Pancreas (tissue), 10 donors: Measurements from ENCODE around the gene A2M. TPM values are rescaled to one million over a fixed set of nuclear protein-coding genes. Genes with fewer than 3 reads are reported as not detected.

ENCODE experiments used
- ATAC-seq, 4 donors: fragments of 200-7000 bp; cut with Tn5 transposase; one replicate each; pipeline versions ENCODE4 v1.8.0 to v1.9.1; 2020; ENCODE audit warnings: mild to moderate bottlenecking in 4 of 4, moderate library complexity in 4 of 4
- DNase-seq, 6 donors: peaks; one replicate each; pipeline ENCODE4 v3.0.0-alpha.2; 2020
- FAIRE-seq: peaks from 2 replicates; lab custom pipeline; 2012; peaks lifted over from hg19 to GRCh38; lab: Jason Lieb, UNC
- H3K27ac ChIP-seq, 4 donors: fragments of 200-600 bp; sonication (generic); 1 replicate in 3 of 4; 2 replicates in 1 of 4; pipeline versions ENCODE4 v1.5.0 to v1.8.0; 2020
- H3K27me3 ChIP-seq, 4 donors: fragments of 200-600 bp; one replicate each; pipeline ENCODE4 v1.8.0; 2021
- H3K36me3 ChIP-seq, 3 donors: fragments of 200-600 bp; sonication (generic) in 1 of 3; one replicate each; pipeline versions ENCODE4 v1.5.0 to v1.8.0; 2020 to 2021
- H3K4me1 ChIP-seq, 3 donors: fragments of 200-600 bp; one replicate each; pipeline ENCODE4 v1.8.0; 2021
- H3K4me3 ChIP-seq, 4 donors: fragments of 200-600 bp; sonication (generic) in 2 of 4; one replicate each; pipeline versions ENCODE4 v1.5.0 to v1.8.0; 2020 to 2021
- H3K9me3 ChIP-seq, 4 donors: fragments of 200-600 bp; one replicate each; pipeline ENCODE4 v1.8.0; 2021
- WGBS, 2 donors: extraction: QIAGEN DNeasy Blood & Tissue Kit; methylation state at CpG; one replicate each; pipeline ENCODE4 v1.1.7; 2013; 5-methylcytosine and 5-hydroxymethylcytosine counted together
- intact Hi-C, 3 donors: fragments of 100-400 bp; cut with DNase I; formaldehyde crosslinking; loops; one replicate each; pipeline versions ENCODE4 v1.11.1 to v1.14.2; 2022
- polyA plus RNA-seq, 2 donors: library from polyadenylated mRNA; stranded (reverse); fragments of 200-250 nt; gene quantifications; one replicate each; pipeline ENCODE4 v1.2.3, GENCODE V29; 2013
- total RNA-seq, 6 donors: library from RNA; stranded (reverse); fragmentation: NEBNext Ultra II Directional in 4 of 6; extraction: Animal tissue kit (Norgen Biotek cat#: 25700) in 4 of 6; gene quantifications; one replicate each; pipeline versions ENCODE4 v1.2.1 to v1.2.4, GENCODE V29; 2021 to 2023
- TF ChIP-seq, protein P1 (sequence below), 4 donors: fragments of 200-600 bp; sonication (generic) in 3 of 4; IDR thresholded peaks; one replicate each; pipeline versions ENCODE4 v1.5.0 to v1.8.0; 2021; ENCODE audit warnings: antibody characterized with exemption in 4 of 4
- donor health status: healthy with polysubstance abuse.
- donor health status: DM: no; HTN: no; CAD: no; lungs with moderate emphysema.
- donor health status: DM: no; HTN: no; CAD: no.
- donor health status: control.
- donor health status: control.
- donor health status: Bipolar disorder and iron deficiency.
- donor health status: DM: yes; HTN: yes; CAD: no.
- donor health status: DM: no; HTN: no; CAD: no.
- donor health status: DM: no; HTN: no; CAD: no.
- donor health status: DM: yes; HTN: yes; CAD: no.

Gene A2M
- total and polyA plus RNA-seq, 8 donors = 22.8 to 275 (median 62.4) TPM

DNA sequence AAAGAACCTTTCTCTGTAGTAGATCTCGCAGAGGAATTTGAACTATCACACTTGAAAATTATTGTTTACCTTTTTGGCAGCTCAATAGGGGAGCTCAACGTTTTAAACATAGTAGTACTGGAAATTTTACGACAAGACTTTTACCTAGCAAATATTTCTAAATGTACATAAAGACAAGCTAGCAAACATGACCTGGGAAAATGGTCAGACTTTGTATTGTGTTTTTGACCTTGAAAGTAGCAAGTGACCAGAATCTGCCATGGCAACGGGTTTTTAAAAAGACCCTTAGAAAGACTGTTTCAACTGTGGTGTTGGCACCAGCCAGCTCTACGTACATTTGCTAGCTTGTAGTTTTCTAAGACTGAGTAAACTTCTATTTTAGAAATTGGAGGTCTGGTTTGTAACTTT lies 20.2 kb upstream of the A2M start:
- intact Hi-C loops = no loop called here
- ATAC-seq = peak in 2 of 4 donors; percentile 43 to 57
- H3K9me3 ChIP-seq = no peaks in the 10 kb centered on the region
- no peaks in the 10 kb centered on the region for H3K36me3 ChIP-seq
- 23 to 26% methylated on average over 5 of the region's 5 CpGs for WGBS, 2 donors
- FAIRE-seq = no peak
- H3K27me3 ChIP-seq = no peaks in the 10 kb centered on the region
- H3K4me3 ChIP-seq = no peak overlapping the region
- TF ChIP-seq, protein P1, sequence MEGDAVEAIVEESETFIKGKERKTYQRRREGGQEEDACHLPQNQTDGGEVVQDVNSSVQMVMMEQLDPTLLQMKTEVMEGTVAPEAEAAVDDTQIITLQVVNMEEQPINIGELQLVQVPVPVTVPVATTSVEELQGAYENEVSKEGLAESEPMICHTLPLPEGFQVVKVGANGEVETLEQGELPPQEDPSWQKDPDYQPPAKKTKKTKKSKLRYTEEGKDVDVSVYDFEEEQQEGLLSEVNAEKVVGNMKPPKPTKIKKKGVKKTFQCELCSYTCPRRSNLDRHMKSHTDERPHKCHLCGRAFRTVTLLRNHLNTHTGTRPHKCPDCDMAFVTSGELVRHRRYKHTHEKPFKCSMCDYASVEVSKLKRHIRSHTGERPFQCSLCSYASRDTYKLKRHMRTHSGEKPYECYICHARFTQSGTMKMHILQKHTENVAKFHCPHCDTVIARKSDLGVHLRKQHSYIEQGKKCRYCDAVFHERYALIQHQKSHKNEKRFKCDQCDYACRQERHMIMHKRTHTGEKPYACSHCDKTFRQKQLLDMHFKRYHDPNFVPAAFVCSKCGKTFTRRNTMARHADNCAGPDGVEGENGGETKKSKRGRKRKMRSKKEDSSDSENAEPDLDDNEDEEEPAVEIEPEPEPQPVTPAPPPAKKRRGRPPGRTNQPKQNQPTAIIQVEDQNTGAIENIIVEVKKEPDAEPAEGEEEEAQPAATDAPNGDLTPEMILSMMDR (IDR thresholded peaks at IDR 0.05) = no peak
- H3K4me1 ChIP-seq = peaks cover 0 to 14% (median 13%) of the 10 kb centered on the region in 3 donors
- no peak overlapping the region for H3K27ac ChIP-seq
- DNase-seq = no peak

DNA sequence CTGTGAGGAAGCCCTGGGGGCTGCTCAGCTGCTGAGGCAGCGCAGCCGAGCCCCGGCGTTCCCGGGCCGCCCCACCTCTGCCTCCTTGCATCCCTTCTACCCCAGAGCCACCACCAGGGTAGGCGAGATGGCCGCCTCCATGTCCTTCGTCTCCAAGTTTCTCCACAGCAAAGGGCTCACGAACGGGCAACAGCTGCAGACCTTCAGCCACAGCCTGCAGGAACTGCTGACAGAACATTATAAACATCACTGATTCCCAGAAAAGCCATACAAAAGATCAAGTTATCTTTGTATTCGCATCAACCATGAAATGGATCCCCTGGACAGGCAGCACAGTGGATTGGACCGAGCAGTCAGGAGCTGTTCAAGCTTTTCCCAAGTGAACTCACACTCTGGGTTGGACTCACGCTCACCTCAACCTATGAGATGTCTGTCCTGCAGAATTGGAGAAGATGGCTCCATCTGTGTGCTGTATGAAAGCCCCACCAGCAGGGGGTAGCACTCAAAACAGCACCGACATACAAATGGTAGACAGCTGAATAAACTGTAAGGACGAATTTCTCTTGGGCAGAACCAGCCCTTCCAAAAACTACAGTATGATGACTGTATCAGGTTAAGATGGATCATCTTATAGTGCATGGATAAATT lies 19.4 kb upstream of the A2M start:
- Histone ChIP-seq H3K27me3 (no peaks in the 10 kb centered on the region), H3K9me3 (no peaks in the 10 kb centered on the region), H3K36me3 (no peaks in the 10 kb centered on the region), H3K4me3 (no peak overlapping the region), H3K27ac (no peak overlapping the region), H3K4me1 (peaks cover 0 to 14% (median 13%) of the 10 kb centered on the region in 3 donors)
- TF ChIP-seq, protein P1 (IDR thresholded peaks at IDR 0.05) = no peak
- DNase-seq (peak in 1 of 6 donors; percentile 37), ATAC-seq (peak in 3 of 4 donors; percentile 41 to 65 (median 49)), FAIRE-seq (no peak)
- 88 to 90% methylated on average over 16 of the region's 16 CpGs for WGBS, 2 donors
- intact Hi-C loops = no loop called here

DNA sequence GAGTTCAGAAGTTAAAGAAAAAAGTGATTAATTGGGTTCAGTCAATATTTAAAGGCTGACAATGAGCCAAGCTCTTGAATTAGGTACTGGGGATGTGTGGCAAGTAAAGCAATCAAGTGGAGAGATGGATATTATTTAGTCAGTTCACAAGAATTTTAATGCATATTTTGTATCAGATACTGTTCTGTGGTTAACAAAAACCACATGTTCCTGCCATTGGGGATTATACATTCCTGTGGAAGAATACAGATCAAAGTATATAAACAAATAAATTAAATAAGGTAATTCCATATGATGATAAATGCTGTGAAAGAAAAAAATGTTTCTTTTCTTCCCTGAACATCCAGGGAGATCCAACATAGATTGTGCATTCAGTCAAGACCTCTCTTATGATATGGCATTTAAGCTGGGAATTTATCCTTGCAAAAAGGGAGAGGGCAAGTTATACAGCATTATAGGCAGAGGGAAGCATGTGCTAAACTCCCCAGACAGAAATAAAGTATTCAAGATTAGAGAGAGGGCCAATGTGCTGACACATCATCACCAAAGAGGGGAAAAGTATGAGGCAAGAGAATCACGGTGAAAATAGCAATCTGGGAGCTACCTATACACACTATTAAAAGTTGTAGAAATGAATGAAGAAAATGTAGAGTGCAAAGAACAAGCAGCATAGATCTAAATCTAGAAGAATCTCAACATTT lies 17.6 kb upstream of the A2M start:
- H3K9me3 ChIP-seq = no peaks in the 10 kb centered on the region
- no peak for FAIRE-seq
- TF ChIP-seq, protein P1 (IDR thresholded peaks at IDR 0.05) = no peak
- 87 to 88% methylated on average over 1 of the region's 1 CpG for WGBS, 2 donors
- no peak for DNase-seq
- H3K4me1 ChIP-seq = peaks cover 0 to 14% (median 13%) of the 10 kb centered on the region in 3 donors
- no peak for ATAC-seq
- intact Hi-C loops = no loop called here
- no peak overlapping the region for H3K4me3 ChIP-seq
- H3K27ac ChIP-seq = no peak overlapping the region
- no peaks in the 10 kb centered on the region for H3K27me3 ChIP-seq
- no peaks in the 10 kb centered on the region for H3K36me3 ChIP-seq

DNA sequence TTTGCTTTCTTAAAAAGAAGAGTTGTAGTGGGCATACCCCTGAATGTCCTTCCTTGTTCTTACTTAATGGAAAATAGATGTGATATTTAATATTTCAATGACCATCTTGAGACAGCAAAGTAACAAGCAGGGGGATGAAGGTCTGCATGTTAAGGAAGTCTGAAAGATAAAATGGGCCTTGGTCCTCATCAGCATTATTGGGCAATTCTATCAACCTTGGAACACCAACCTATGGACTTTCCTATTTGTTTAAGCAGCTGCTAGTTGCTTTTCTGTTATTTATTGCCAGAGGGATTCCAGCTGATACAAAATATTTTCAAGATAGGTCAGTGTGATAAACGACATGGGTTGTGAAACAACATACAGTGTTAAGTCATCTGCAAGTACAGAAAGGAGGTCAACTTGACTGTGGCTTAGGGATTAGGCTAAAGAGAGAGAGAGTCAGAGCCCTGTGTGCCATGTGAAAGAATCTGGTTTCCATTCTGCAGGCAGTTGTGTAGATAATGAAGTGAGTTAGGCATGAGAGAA lies 16.4 kb upstream of the A2M start:
- FAIRE-seq (no peak), ATAC-seq (peak; percentile 65 to 82 (median 74)), DNase-seq (no peak)
- TF ChIP-seq, protein P1 (IDR thresholded peaks at IDR 0.05) = no peak
- Histone ChIP-seq H3K27ac (no peak overlapping the region), H3K27me3 (no peaks in the 10 kb centered on the region), H3K4me1 (peaks cover 0 to 14% (median 13%) of the 10 kb centered on the region in 3 donors), H3K4me3 (no peak overlapping the region), H3K36me3 (no peaks in the 10 kb centered on the region), H3K9me3 (no peaks in the 10 kb centered on the region)
- WGBS, 2 donors = 6 to 18% methylated on average over 1 of the region's 1 CpG
- intact Hi-C loops = no loop called here
